B cell (primary cell): ENCODE results near the gene EVA1A. TPM values are rescaled to one million over a fixed set of nuclear protein-coding genes. Genes with fewer than 3 reads are reported as not detected.

Experiments used
- ATAC-seq: fragments of 200-7000 bp; cut with Tn5 transposase; one replicate; pipeline ENCODE4 v1.10.0; 2021; ENCODE audit warnings: low read depth, mild to moderate bottlenecking, moderate number of reproducible peaks, moderate library complexity
- CTCF ChIA-PET: fragments of 350-600 bp; sonication (Branson Sonifier 250); formaldehyde crosslinking; loops from one replicate; lab custom pipeline; 2021; ENCODE audit warnings: antibody characterized with exemption, inconsistent platforms; lab: Charles Lee
- POLR2A ChIA-PET: fragments of 350-600 bp; sonication (Branson Sonifier 250); formaldehyde crosslinking; loops from one replicate; lab custom pipeline; 2021; ENCODE audit warnings: antibody characterized with exemption; lab: Charles Lee
- DNase-seq: peaks from one replicate; pipeline ENCODE4 v3.0.0; 2013
- H2AFZ ChIP-seq: 2 replicates; pipeline ENCODE4 v1.6.1; 2012; ENCODE audit warnings: mild to moderate bottlenecking, low read depth, low read length; ENCODE audit not compliant: insufficient read depth, poor library complexity, severe bottlenecking
- H3K27ac ChIP-seq, 2 donors: 1 replicate in 1 of 2; 2 replicates in 1 of 2; pipeline ENCODE4 v1.5.1; 2012 to 2013; ENCODE audit warnings: low read length in 2 of 2, mild to moderate bottlenecking in 2 of 2, moderate library complexity in 1 of 2
- H3K27me3 ChIP-seq, 4 experiments: fragments of 200-600 bp in 1 of 4; sonication (generic) in 1 of 4; replicated peaks in 1 of 4; 1 replicate in 2 of 4; 2 replicates in 2 of 4; pipeline versions ENCODE4 v1.6.1 to v1.7.0; 2013 to 2016; ENCODE audit warnings: low read length in 3 of 4, mild to moderate bottlenecking in 2 of 4, mixed read lengths in 1 of 4, moderate library complexity in 1 of 4; ENCODE audit not compliant: insufficient read depth in 4 of 4, control insufficient read depth in 3 of 4; ENCODE audit errors: control extremely low read depth in 1 of 4
- H3K36me3 ChIP-seq, 2 experiments: replicated peaks in 1 of 2; 1 replicate in 1 of 2; 2 replicates in 1 of 2; pipeline versions ENCODE4 v1.6.1 to v1.7.1; 2013; ENCODE audit warnings: low read length in 1 of 2; ENCODE audit not compliant: insufficient read depth in 2 of 2, control insufficient read depth in 1 of 2; ENCODE audit errors: control extremely low read depth in 1 of 2, extremely low read depth in 1 of 2
- H3K4me1 ChIP-seq, 2 donors: fragments of 200-600 bp in 1 of 2; sonication (generic) in 1 of 2; 1 replicate in 1 of 2; 2 replicates in 1 of 2; pipeline versions ENCODE4 v1.5.1 to v1.6.1; 2013 to 2017; ENCODE audit warnings: low read length in 2 of 2; ENCODE audit not compliant: control insufficient read depth in 2 of 2, insufficient read depth in 2 of 2
- H3K4me2 ChIP-seq: replicated peaks from 2 replicates; pipeline ENCODE3; 2012; ENCODE audit warnings: mild to moderate bottlenecking, low read depth, low read length; ENCODE audit not compliant: poor library complexity, severe bottlenecking
- H3K4me3 ChIP-seq, 5 experiments: fragments of 200-600 bp in 1 of 5; sonication (generic) in 1 of 5; 1 replicate in 3 of 5; 2 replicates in 2 of 5; pipeline versions ENCODE4 v1.5.1 to v1.7.0; 2011 to 2016; ENCODE audit warnings: low read length in 4 of 5, mild to moderate bottlenecking in 4 of 5, low read depth in 2 of 5, control low read depth in 1 of 5, moderate library complexity in 1 of 5; ENCODE audit not compliant: insufficient read depth in 1 of 5; ENCODE audit errors: control extremely low read depth in 1 of 5, extremely low read depth in 1 of 5
- H3K79me2 ChIP-seq: fragments of 200-600 bp; sonication (generic); one replicate; pipeline ENCODE4 v1.6.0; 2016; ENCODE audit warnings: low read length; ENCODE audit not compliant: control insufficient read depth, insufficient read depth
- H3K9ac ChIP-seq: fragments of 200-600 bp; sonication (generic); 2 replicates; pipeline ENCODE4 v1.6.1; 2017; ENCODE audit warnings: mild to moderate bottlenecking, low read length, moderate library complexity
- H3K9me3 ChIP-seq, 3 donors: one replicate each; pipeline versions ENCODE4 v1.6.1 to v1.7.1; 2013; ENCODE audit warnings: low read length in 2 of 3; ENCODE audit not compliant: control insufficient read depth in 2 of 3, insufficient read depth in 1 of 3; ENCODE audit errors: control extremely low read depth in 1 of 3
- H4K20me1 ChIP-seq: 2 replicates; pipeline ENCODE4 v1.6.0; 2012; ENCODE audit warnings: mild to moderate bottlenecking, low read length; ENCODE audit not compliant: insufficient read depth, control insufficient read depth, poor library complexity, severe bottlenecking
- H3K27ac Mint-ChIP-seq: one replicate; pipeline ENCODE4 v1.8.0; 2021; ENCODE audit warnings: mixed read lengths
- H3K27me3 Mint-ChIP-seq: one replicate; pipeline ENCODE4 v1.8.0; 2021; ENCODE audit warnings: mixed read lengths
- H3K4me1 Mint-ChIP-seq: one replicate; pipeline ENCODE4 v1.8.0; 2021; ENCODE audit warnings: mixed read lengths
- H3K4me3 Mint-ChIP-seq: one replicate; pipeline ENCODE4 v1.8.0; 2021; ENCODE audit warnings: mixed read lengths
- H3K9me3 Mint-ChIP-seq: one replicate; pipeline ENCODE4 v1.8.0; 2022; ENCODE audit warnings: mixed read lengths; ENCODE audit not compliant: insufficient read depth
- EZH2 ChIP-seq: IDR thresholded peaks from 2 replicates; pipeline ENCODE4 v1.6.1; 2012; ENCODE audit warnings: borderline replicate concordance, low read depth, mild to moderate bottlenecking, moderate library complexity, low read length; ENCODE audit not compliant: insufficient read depth, poor library complexity, severe bottlenecking
- WGBS: methylation state at CpG from one replicate; pipeline ENCODE4 v1.1.5; 2013; ENCODE audit warnings: missing lambda C conversion rate; ENCODE audit not compliant: insufficient coverage; 5-methylcytosine and 5-hydroxymethylcytosine counted together
- intact Hi-C: fragments of 100-400 bp; cut with micrococcal nuclease; formaldehyde crosslinking; loops from one replicate; pipeline ENCODE4 v1.10.0; 2022
- polyA plus RNA-seq: library from polyadenylated mRNA; depleted of rRNA; stranded (reverse); fragments of >200 nt; gene quantifications from 2 replicates; pipeline ENCODE4 v1.2.3, GENCODE V29; 2012
- total RNA-seq, 2 donors: library from RNA; stranded (reverse); fragments of 120-200 nt in 1 of 2; gene quantifications; 1 replicate in 1 of 2; 2 replicates in 1 of 2; pipeline versions ENCODE4 v1.2.3 to v1.2.4, GENCODE V29; 2013 to 2022
- TF ChIP-seq, protein P1 (sequence below): fragments of 200-600 bp; IDR thresholded peaks from one replicate; pipeline ENCODE4 v1.8.0; 2022; ENCODE audit warnings: antibody characterized with exemption, mild to moderate bottlenecking

EVA1A gene
- total and polyA plus RNA-seq, 2 donors (not counting 1 experiment from before 2014, with no cell fraction given), result not detected

GRCh38 chr2:75592888-75593287 lies 32.1 kb upstream of the EVA1A start:
- Histone ChIP-seq H3K27me3 (no peaks in the 10 kb centered on the region), H3K9me3 (peaks cover 0 to under 1% (median 0%) of the 10 kb centered on the region in 3 donors), H3K4me3 (no peak overlapping the region), H3K36me3 (no peaks in the 10 kb centered on the region), H4K20me1 (no peaks in the 10 kb centered on the region), H2AFZ (no peak overlapping the region), H3K4me1 (no peaks in the 10 kb centered on the region), H3K27ac (no peak overlapping the region), H3K9ac (no peak overlapping the region), H3K4me2 (no peak overlapping the region), H3K79me2 (no peaks in the 10 kb centered on the region)
- 100% methylated on average over 4 of the region's 5 CpGs for WGBS
- DNase-seq (no peak), ATAC-seq (no peak)
- no peak overlapping the region for H3K4me3 Mint-ChIP-seq
- H3K27ac Mint-ChIP-seq, result no peak overlapping the region
- H3K27me3 Mint-ChIP-seq, result peaks cover 14% of the 10 kb centered on the region
- intact Hi-C loops, result no loop called here
- no peaks in the 10 kb centered on the region for H3K9me3 Mint-ChIP-seq
- H3K4me1 Mint-ChIP-seq, result no peaks in the 10 kb centered on the region
- TF ChIP-seq EZH2, result no peak
- TF ChIP-seq, protein P1, sequence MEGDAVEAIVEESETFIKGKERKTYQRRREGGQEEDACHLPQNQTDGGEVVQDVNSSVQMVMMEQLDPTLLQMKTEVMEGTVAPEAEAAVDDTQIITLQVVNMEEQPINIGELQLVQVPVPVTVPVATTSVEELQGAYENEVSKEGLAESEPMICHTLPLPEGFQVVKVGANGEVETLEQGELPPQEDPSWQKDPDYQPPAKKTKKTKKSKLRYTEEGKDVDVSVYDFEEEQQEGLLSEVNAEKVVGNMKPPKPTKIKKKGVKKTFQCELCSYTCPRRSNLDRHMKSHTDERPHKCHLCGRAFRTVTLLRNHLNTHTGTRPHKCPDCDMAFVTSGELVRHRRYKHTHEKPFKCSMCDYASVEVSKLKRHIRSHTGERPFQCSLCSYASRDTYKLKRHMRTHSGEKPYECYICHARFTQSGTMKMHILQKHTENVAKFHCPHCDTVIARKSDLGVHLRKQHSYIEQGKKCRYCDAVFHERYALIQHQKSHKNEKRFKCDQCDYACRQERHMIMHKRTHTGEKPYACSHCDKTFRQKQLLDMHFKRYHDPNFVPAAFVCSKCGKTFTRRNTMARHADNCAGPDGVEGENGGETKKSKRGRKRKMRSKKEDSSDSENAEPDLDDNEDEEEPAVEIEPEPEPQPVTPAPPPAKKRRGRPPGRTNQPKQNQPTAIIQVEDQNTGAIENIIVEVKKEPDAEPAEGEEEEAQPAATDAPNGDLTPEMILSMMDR, result no peak
- CTCF ChIA-PET, result interaction anchor here (0.7 kb wide), 1 partner anchor 16 kb away, joined by 3 read pairs; no protein-coding TSS in a partner anchor
- POLR2A ChIA-PET, result no interaction called here

DNA sequence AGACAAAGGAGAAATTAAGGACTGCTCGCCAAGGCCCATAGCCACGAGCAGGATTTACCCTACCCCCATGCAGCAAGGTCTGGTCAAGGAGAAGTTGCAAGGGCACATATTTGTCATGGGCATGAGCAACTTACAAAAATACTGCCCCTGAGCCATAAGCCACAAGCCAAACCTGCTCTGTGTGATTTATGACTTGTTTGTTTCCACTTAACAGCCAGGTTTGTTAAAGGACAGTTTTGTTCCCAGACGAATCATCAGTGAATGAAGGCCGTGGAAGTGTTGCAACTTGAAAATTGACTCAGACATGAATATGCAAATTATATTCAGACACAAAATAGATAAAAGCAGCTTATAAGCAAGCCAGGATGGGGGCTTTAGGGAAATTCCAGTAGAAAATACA lies 31.3 kb upstream of the EVA1A start:
- H3K27me3 ChIP-seq, result no peaks in the 10 kb centered on the region
- no peaks in the 10 kb centered on the region for H3K4me1 ChIP-seq
- no peak overlapping the region for H3K9ac ChIP-seq
- no peaks in the 10 kb centered on the region for H3K36me3 ChIP-seq
- POLR2A ChIA-PET, result no interaction called here
- no peak for TF ChIP-seq EZH2
- TF ChIP-seq, protein P1, result no peak
- no peak overlapping the region for H3K4me2 ChIP-seq
- no peaks in the 10 kb centered on the region for H4K20me1 ChIP-seq
- no peak overlapping the region for H3K4me3 Mint-ChIP-seq
- no peak overlapping the region for H3K4me3 ChIP-seq
- H3K27me3 Mint-ChIP-seq, result peaks cover 16% of the 10 kb centered on the region
- no peaks in the 10 kb centered on the region for H3K9me3 Mint-ChIP-seq
- no peaks in the 10 kb centered on the region for H3K79me2 ChIP-seq
- no peak for ATAC-seq
- WGBS, result no CpG with 5 or more reads among the region's 4 CpGs
- no peak for DNase-seq
- H3K4me1 Mint-ChIP-seq, result no peaks in the 10 kb centered on the region
- CTCF ChIA-PET, result interaction anchor here (2.9 kb wide), 1 partner anchor 17 kb away, joined by 10 read pairs; no protein-coding TSS in a partner anchor
- H3K9me3 ChIP-seq, result no peaks in the 10 kb centered on the region
- intact Hi-C loops, result no loop called here
- no peak overlapping the region for H3K27ac Mint-ChIP-seq
- no peak overlapping the region for H3K27ac ChIP-seq
- H2AFZ ChIP-seq, result no peak overlapping the region
